Osteocyte (in vitro differentiated cells): ENCODE results near the gene MCM10. TPM values are rescaled to one million over a fixed set of nuclear protein-coding genes. Genes with fewer than 3 reads are reported as not detected.

Experiments used
- DNase-seq: peaks from one replicate; pipeline ENCODE4 v3.0.0; 2021; ENCODE audit warnings: mixed read lengths; ENCODE audit not compliant: unreplicated experiment; ENCODE audit errors: extremely low spot score
- H3K27ac Mint-ChIP-seq: one replicate; pipeline ENCODE4 v1.8.0; 2021; ENCODE audit warnings: mild to moderate bottlenecking, mixed read lengths; ENCODE audit not compliant: unreplicated experiment
- H3K27me3 Mint-ChIP-seq: one replicate; pipeline ENCODE4 v1.8.0; 2021; ENCODE audit warnings: mixed read lengths; ENCODE audit not compliant: unreplicated experiment
- H3K36me3 Mint-ChIP-seq: one replicate; pipeline ENCODE4 v1.8.0; 2021; ENCODE audit warnings: mixed read lengths; ENCODE audit not compliant: unreplicated experiment
- H3K4me1 Mint-ChIP-seq: one replicate; pipeline ENCODE4 v1.8.0; 2021; ENCODE audit warnings: mixed read lengths; ENCODE audit not compliant: unreplicated experiment
- H3K4me3 Mint-ChIP-seq: one replicate; pipeline ENCODE4 v1.8.0; 2021; ENCODE audit warnings: mild to moderate bottlenecking, moderate library complexity, mixed read lengths; ENCODE audit not compliant: unreplicated experiment
- H3K9me3 Mint-ChIP-seq: one replicate; pipeline ENCODE4 v1.8.0; 2021; ENCODE audit warnings: mixed read lengths; ENCODE audit not compliant: unreplicated experiment
- CTCF ChIP-seq: fragments of 200-600 bp; sonication (generic); IDR thresholded peaks from 2 replicates; pipeline ENCODE4 v1.5.0; 2021; ENCODE audit warnings: antibody characterized with exemption, mild to moderate bottlenecking, moderate library complexity
- total RNA-seq: library from RNA; stranded (reverse); gene quantifications from 2 replicates; pipeline ENCODE4 v1.2.1, GENCODE V29; 2021

MCM10 gene
- total RNA-seq, 1 donor from 2014 or later = 3.7 TPM

- H3K27ac Mint-ChIP-seq = no peak overlapping the region
- peaks cover 4% of the 10 kb centered on the region for H3K9me3 Mint-ChIP-seq
- no peak overlapping the region for H3K4me3 Mint-ChIP-seq
- H3K4me1 Mint-ChIP-seq = peaks cover 5% of the 10 kb centered on the region
- H3K27me3 Mint-ChIP-seq = no peaks in the 10 kb centered on the region
- no peak for TF ChIP-seq CTCF
- no peaks in the 10 kb centered on the region for H3K36me3 Mint-ChIP-seq
- no peak for DNase-seq
These were observed 57.5 kb downstream of the MCM10 start for GRCh38 chr10:13218878-13219277.

DNA sequence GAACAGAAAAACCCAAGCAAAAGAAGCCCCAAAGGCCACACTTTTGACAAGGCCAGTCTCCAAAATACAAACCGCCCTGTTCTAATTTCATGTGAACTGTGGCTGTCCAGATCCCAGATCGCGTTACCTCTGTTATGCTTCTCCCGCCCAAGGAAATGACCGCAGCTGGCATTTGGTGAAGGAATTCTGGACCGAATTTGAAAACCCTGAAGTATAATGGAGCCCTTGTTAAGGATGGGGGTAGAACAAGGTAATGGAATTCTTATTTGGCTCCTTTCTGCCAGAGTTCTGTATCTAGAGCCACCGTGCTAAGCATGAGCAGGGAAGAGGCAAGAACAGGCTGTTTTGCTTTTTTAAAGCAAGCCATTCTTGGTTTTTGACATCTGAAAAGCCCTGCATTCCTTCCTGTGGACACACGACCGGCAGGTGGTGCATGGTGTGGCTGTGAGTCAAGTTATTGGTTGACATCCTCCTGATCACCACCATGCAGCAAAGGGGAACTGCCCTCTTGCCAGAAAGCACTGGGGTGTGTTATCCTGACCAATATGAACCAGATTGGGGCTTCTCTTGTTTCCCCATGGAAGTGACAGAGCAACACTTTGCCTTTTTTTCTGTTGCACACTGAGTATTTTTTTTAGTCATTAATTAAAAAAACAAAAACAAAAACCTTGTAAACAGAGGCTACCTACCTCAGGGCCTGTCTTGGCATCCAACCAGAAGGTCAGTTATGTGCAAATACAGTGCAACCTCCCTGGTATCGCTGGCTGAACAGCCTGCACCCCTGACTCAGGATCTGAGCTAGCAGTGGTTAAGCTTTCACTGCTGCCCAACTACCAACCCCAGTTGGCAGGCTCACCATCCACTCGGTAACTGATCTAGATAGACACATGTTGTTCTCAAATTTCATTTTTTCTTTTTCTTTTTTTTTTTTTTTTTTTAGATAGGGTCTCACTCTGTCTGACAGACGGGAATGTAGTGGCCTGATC, 58.6 kb downstream of the MCM10 start:
- Mint-ChIP-seq H3K9me3 (peaks cover 4% of the 10 kb centered on the region), H3K27ac (no peak overlapping the region), H3K4me1 (peaks cover 5% of the 10 kb centered on the region), H3K4me3 (no peak overlapping the region), H3K27me3 (no peaks in the 10 kb centered on the region), H3K36me3 (no peaks in the 10 kb centered on the region)
- no peak for DNase-seq
- peak; percentile 10 for TF ChIP-seq CTCF

- peaks cover 5% of the 10 kb centered on the region for H3K4me1 Mint-ChIP-seq
- no peak overlapping the region for H3K27ac Mint-ChIP-seq
- TF ChIP-seq CTCF = no peak
- no peaks in the 10 kb centered on the region for H3K36me3 Mint-ChIP-seq
- no peak overlapping the region for H3K4me3 Mint-ChIP-seq
- H3K9me3 Mint-ChIP-seq = peaks cover 4% of the 10 kb centered on the region
- DNase-seq = no peak
- no peaks in the 10 kb centered on the region for H3K27me3 Mint-ChIP-seq
These were observed 60.2 kb downstream of the MCM10 start for GRCh38 chr10:13221572-13221971.

- no peak for TF ChIP-seq CTCF
- Mint-ChIP-seq H3K9me3 (peaks cover 4% of the 10 kb centered on the region), H3K4me3 (no peak overlapping the region), H3K36me3 (no peaks in the 10 kb centered on the region), H3K27me3 (no peaks in the 10 kb centered on the region), H3K4me1 (peaks cover 5% of the 10 kb centered on the region), H3K27ac (no peak overlapping the region)
- no peak for DNase-seq
These were observed 60.8 kb downstream of the MCM10 start for GRCh38 chr10:13222151-13222550.

- Mint-ChIP-seq H3K27ac (no peak overlapping the region), H3K9me3 (peaks cover 4% of the 10 kb centered on the region), H3K4me3 (no peak overlapping the region), H3K4me1 (peaks cover 5% of the 10 kb centered on the region), H3K27me3 (no peaks in the 10 kb centered on the region), H3K36me3 (no peaks in the 10 kb centered on the region)
- no peak for TF ChIP-seq CTCF
- no peak for DNase-seq
These were observed 61.2 kb downstream of the MCM10 start for GRCh38 chr10:13222566-13222965.
